LNCAP (cell line): ENCODE results near the gene PAQR5.

ENCODE experiments used
- TF ChIP-seq, protein P1 (sequence below): fragments of 450-650 bp; IDR thresholded peaks from 2 replicates; pipeline ENCODE4 v1.5.1; 2017; ENCODE audit warnings: mild to moderate bottlenecking

PAQR5 gene

GRCh38 chr15:69394556-69395282 is 96.0 kb downstream of the PAQR5 start:
- TF ChIP-seq, protein P1, sequence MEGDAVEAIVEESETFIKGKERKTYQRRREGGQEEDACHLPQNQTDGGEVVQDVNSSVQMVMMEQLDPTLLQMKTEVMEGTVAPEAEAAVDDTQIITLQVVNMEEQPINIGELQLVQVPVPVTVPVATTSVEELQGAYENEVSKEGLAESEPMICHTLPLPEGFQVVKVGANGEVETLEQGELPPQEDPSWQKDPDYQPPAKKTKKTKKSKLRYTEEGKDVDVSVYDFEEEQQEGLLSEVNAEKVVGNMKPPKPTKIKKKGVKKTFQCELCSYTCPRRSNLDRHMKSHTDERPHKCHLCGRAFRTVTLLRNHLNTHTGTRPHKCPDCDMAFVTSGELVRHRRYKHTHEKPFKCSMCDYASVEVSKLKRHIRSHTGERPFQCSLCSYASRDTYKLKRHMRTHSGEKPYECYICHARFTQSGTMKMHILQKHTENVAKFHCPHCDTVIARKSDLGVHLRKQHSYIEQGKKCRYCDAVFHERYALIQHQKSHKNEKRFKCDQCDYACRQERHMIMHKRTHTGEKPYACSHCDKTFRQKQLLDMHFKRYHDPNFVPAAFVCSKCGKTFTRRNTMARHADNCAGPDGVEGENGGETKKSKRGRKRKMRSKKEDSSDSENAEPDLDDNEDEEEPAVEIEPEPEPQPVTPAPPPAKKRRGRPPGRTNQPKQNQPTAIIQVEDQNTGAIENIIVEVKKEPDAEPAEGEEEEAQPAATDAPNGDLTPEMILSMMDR, result peak; percentile 95

DNA sequence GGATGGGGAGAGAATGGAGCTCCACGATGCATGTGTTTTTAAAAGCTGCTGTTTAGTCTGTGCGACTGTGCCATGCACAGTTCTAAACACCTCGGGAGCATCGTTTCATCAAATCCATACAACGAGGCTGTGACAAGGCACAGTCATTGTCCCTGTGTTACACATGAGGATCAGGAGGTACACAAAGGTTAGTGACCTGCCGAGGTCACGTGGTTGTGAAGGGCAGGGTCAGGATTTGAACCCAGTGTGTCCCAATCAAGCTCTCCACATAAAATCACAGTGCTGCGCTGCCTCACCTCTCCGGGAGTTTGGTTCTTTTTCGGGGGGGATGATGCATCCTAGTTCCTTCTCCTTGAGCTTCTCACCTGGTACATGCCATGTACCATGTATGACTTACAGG is 96.7 kb downstream of the PAQR5 start:
- TF ChIP-seq, protein P1, result no peak

DNA sequence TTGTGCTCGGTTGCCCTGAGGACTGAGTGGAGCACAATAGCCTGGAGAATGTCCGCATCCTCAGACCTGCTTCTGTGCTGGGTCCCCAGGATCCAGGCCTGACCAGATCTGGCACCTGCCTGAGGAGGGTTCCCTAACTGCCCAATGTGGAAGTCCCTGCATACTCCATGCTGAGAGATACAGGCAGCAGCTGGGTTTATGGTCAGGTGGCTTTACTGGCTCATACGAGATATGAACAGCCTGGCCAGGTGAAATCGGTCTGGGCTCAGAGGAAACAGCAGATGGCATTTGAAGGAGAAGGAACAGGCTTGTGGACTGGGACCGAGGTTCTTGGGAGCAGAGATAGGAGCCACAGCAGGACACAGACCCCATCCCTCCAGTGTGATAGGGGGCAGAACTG is 97.3 kb downstream of the PAQR5 start:
- TF ChIP-seq, protein P1, result no peak

GRCh38 chr15:69398491-69398891 is 99.8 kb downstream of the PAQR5 start:
- TF ChIP-seq, protein P1, result no peak

DNA sequence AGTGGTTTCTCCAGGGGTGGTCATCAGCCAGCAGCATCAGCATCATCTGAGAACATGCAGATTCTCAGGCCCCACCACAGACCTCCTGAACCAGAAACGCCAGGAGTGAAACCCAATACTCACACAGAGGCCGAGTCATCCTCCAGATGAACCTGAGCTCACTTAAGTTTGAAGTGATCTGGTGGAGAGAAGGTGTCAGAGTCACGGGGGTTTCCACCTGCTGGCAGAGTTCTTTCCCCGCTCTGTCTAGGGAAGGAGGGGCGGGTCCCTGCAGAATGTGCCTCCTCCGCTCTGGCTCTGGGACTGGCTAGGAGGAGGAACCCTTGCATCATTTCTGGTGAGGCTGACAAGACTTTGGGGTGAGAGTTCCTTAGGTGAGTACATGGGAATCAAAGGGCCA is 102.1 kb downstream of the PAQR5 start:
- TF ChIP-seq, protein P1, result no peak

- TF ChIP-seq, protein P1, result no peak
These were observed 104.1 kb downstream of the PAQR5 start for GRCh38 chr15:69402816-69403215.

GRCh38 chr15:69403594-69403993 is 104.9 kb downstream of the PAQR5 start:
- TF ChIP-seq, protein P1, result no peak

- TF ChIP-seq, protein P1, result no peak
These were observed 106.4 kb downstream of the PAQR5 start for GRCh38 chr15:69405110-69405509.
